Measurements from ENCODE around the gene LYRM2. TPM values are rescaled to one million over a fixed set of nuclear protein-coding genes. Genes with fewer than 3 reads are reported as not detected.

LYRM2 gene
- total and polyA plus RNA-seq, 9 of the 15 experiments (the other 6 are each of a cell fraction or from before 2014, with no cell fraction given): 13.9 to 115 (median 42.9) TPM

DNA sequence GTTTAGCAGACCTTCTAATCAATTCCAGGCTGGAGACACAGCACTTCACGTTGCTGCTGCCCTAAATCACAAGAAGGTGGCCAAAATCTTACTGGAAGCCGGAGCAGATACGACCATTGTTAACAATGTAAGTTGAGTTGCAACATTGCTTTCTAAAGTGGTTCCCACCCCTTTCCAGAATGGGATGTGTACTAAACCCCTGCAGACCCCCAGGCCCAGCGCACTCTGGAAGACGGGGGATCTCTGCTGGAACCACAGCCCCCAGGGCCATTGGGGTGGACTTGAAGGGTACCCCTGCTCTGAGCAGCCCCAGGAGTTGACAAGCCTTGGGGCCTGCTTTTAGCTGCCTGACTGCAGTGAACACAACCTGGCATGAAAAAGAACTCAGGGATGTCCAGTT lies 22.0 kb downstream of the LYRM2 start:
- Histone ChIP-seq H3K4me1 (replicated peaks in 1 of 2; ENCODE audit: control insufficient read depth in 2 of 2, insufficient read depth in 2 of 2, low read length in 2 of 2) (no peaks in the 10 kb centered on the region), H2AFZ (ENCODE audit: low read depth, low read length) (no peak overlapping the region), H3K27ac (ENCODE audit: extremely low read depth, low read depth, low read length) (no peak overlapping the region), H3K79me2 (ENCODE audit: control insufficient read depth, insufficient read depth, low read length) (no peaks in the 10 kb centered on the region), H3K4me3 (no peak overlapping the region), H3K36me3 (ENCODE audit: control insufficient read depth, insufficient read depth, low read length) (no peaks in the 10 kb centered on the region), H3K9me1 (ENCODE audit: control insufficient read depth, insufficient read depth, low read length) (no peaks in the 10 kb centered on the region), H3K27me3 (ENCODE audit: control insufficient read depth in 2 of 2, insufficient read depth in 2 of 2, low read length in 2 of 2) (peaks cover 19 to 43% of the 10 kb centered on the region in 2 experiments), H3K4me2 (ENCODE audit: insufficient read depth, low read length) (no peak overlapping the region), H4K20me1 (replicated peaks; ENCODE audit: control insufficient read depth, insufficient read depth, low read length) (no peaks in the 10 kb centered on the region), H3K9ac (ENCODE audit: insufficient read depth in 1 of 2, low read depth in 2 of 2, low read length in 2 of 2) (no peak overlapping the region), H3K9me3 (replicated peaks; ENCODE audit: control insufficient read depth, insufficient read depth, low read depth, low read length) (no peaks in the 10 kb centered on the region)
- DNase-seq (ENCODE audit: extremely low read depth in 1 of 4, low spot score in 3 of 4): no peak
- POLR2A ChIA-PET: interaction anchor here (0.6 kb wide), 1 partner anchor 16 kb away, joined by 4 read pairs; no protein-coding TSS in a partner anchor
- 14% methylated on average over 5 of the region's 5 CpGs for WGBS (ENCODE audit: insufficient coverage, low coverage, missing lambda C conversion rate)
- BruUV-seq (replicated peaks): no TSS peak
- CTCF ChIA-PET (ENCODE audit: low intra/inter-chr PET ratio): no interaction called here
- no peak for ATAC-seq
- TF ChIP-seq SMARCB1 (IDR thresholded peaks at IDR 0.05; ENCODE audit: insufficient read length, low read depth) (no peak), MEIS2 (IDR thresholded peaks at IDR 0.05; ENCODE audit: partially characterized antibody) (no peak), RHOXF2B (CRISPR knock-in tag; conservative IDR thresholded peaks at IDR 0.05) (no peak), NEUROD1 (IDR thresholded peaks at IDR 0.05; ENCODE audit: borderline replicate concordance, low read depth, low read length, partially characterized antibody) (no peak), ADNP (tag; IDR thresholded peaks at IDR 0.05) (no peak), HDAC6 (IDR thresholded peaks at IDR 0.05; ENCODE audit: low read depth, low read length) (no peak), SNIP1 (IDR thresholded peaks at IDR 0.05; ENCODE audit: low read depth) (no peak), HMG20B (CRISPR knock-in tag; IDR thresholded peaks at IDR 0.05) (no peak), E2F3 (CRISPR knock-in tag; IDR thresholded peaks at IDR 0.05) (no peak), HLTF (IDR thresholded peaks at IDR 0.05) (no peak)
- TF ChIP-seq, protein P1, sequence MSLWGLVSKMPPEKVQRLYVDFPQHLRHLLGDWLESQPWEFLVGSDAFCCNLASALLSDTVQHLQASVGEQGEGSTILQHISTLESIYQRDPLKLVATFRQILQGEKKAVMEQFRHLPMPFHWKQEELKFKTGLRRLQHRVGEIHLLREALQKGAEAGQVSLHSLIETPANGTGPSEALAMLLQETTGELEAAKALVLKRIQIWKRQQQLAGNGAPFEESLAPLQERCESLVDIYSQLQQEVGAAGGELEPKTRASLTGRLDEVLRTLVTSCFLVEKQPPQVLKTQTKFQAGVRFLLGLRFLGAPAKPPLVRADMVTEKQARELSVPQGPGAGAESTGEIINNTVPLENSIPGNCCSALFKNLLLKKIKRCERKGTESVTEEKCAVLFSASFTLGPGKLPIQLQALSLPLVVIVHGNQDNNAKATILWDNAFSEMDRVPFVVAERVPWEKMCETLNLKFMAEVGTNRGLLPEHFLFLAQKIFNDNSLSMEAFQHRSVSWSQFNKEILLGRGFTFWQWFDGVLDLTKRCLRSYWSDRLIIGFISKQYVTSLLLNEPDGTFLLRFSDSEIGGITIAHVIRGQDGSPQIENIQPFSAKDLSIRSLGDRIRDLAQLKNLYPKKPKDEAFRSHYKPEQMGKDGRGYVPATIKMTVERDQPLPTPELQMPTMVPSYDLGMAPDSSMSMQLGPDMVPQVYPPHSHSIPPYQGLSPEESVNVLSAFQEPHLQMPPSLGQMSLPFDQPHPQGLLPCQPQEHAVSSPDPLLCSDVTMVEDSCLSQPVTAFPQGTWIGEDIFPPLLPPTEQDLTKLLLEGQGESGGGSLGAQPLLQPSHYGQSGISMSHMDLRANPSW (CRISPR knock-in tag; IDR thresholded peaks at IDR 0.05): no peak
- TF ChIP-seq, protein P2, sequence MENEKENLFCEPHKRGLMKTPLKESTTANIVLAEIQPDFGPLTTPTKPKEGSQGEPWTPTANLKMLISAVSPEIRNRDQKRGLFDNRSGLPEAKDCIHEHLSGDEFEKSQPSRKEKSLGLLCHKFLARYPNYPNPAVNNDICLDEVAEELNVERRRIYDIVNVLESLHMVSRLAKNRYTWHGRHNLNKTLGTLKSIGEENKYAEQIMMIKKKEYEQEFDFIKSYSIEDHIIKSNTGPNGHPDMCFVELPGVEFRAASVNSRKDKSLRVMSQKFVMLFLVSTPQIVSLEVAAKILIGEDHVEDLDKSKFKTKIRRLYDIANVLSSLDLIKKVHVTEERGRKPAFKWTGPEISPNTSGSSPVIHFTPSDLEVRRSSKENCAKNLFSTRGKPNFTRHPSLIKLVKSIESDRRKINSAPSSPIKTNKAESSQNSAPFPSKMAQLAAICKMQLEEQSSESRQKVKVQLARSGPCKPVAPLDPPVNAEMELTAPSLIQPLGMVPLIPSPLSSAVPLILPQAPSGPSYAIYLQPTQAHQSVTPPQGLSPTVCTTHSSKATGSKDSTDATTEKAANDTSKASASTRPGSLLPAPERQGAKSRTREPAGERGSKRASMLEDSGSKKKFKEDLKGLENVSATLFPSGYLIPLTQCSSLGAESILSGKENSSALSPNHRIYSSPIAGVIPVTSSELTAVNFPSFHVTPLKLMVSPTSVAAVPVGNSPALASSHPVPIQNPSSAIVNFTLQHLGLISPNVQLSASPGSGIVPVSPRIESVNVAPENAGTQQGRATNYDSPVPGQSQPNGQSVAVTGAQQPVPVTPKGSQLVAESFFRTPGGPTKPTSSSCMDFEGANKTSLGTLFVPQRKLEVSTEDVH (IDR thresholded peaks at IDR 0.05; ENCODE audit: low read depth, partially characterized antibody): no peak
- in situ Hi-C loops (cut with MboI) (loop anchor here (25.0 kb wide), 1 partner anchor 629 kb away; no protein-coding TSS in a partner anchor), intact Hi-C loops (cut with micrococcal nuclease) (no loop called here)
- FAIRE-seq: no peak

Measured in K562 (cell line).